ENCODE data around the gene ASCL5.

ASCL5 gene

DNA sequence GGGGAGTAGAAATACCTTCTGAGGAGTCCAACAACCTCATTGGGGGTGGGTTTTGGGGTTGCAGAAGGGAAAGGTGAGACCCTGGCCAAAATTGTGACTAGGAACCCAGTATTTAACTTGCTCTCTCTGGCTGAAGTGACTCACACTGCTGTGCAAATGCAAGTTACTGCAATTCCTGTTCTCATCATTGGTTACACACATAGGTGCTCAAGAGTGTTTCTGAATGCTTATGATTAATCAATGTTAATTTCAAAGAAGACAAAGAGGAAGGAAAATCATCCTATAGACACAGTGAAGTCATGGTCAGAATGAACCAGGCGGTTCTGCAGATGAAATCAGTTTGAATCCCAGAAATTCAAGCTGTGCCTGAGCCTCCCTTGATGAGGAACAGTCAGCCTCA lies 3.1 kb downstream of the ASCL5 start:
- TF ChIP-seq, protein P1, sequence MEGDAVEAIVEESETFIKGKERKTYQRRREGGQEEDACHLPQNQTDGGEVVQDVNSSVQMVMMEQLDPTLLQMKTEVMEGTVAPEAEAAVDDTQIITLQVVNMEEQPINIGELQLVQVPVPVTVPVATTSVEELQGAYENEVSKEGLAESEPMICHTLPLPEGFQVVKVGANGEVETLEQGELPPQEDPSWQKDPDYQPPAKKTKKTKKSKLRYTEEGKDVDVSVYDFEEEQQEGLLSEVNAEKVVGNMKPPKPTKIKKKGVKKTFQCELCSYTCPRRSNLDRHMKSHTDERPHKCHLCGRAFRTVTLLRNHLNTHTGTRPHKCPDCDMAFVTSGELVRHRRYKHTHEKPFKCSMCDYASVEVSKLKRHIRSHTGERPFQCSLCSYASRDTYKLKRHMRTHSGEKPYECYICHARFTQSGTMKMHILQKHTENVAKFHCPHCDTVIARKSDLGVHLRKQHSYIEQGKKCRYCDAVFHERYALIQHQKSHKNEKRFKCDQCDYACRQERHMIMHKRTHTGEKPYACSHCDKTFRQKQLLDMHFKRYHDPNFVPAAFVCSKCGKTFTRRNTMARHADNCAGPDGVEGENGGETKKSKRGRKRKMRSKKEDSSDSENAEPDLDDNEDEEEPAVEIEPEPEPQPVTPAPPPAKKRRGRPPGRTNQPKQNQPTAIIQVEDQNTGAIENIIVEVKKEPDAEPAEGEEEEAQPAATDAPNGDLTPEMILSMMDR (conservative IDR thresholded peaks at IDR 0.05; ENCODE audit: low read length): no peak
- DNase-seq (ENCODE audit: low read depth): no peak
- no peak overlapping the region for H3K4me3 ChIP-seq (ENCODE audit: low read length)

DNA sequence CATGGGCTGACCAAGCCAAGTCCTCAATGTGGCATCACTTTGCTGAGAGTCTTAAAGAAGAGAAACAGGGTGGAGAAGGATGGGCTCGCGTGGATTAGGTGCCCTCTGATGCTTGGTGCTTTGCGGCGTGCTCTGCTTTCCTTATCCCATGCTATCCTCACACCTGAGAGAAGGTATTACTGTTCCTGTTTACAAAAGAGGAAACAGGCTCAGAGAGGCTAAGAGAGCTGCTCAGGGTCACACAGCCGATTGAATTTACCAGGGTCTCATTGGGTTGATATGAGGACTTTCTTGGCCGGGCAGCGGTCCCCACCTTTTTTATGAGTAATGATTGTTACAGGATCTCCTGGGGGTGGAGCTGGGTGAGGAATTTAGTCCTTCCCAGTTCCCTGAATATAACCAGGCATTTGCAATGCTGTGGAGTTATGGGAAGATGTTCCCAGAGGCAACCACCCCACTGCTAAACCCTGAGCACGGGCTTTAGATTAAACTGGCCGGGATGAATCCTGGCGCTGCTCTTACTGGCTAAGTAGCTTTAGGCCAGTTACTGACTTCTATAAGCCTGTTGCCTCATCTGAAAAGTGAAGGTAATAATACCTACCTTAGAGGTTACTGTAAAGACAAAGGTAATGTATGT lies 4.5 kb downstream of the ASCL5 start:
- H3K4me3 ChIP-seq (ENCODE audit: low read length): no peak overlapping the region
- TF ChIP-seq, protein P1 (conservative IDR thresholded peaks at IDR 0.05; ENCODE audit: low read length): no peak
- DNase-seq (ENCODE audit: low read depth): no peak

DNA sequence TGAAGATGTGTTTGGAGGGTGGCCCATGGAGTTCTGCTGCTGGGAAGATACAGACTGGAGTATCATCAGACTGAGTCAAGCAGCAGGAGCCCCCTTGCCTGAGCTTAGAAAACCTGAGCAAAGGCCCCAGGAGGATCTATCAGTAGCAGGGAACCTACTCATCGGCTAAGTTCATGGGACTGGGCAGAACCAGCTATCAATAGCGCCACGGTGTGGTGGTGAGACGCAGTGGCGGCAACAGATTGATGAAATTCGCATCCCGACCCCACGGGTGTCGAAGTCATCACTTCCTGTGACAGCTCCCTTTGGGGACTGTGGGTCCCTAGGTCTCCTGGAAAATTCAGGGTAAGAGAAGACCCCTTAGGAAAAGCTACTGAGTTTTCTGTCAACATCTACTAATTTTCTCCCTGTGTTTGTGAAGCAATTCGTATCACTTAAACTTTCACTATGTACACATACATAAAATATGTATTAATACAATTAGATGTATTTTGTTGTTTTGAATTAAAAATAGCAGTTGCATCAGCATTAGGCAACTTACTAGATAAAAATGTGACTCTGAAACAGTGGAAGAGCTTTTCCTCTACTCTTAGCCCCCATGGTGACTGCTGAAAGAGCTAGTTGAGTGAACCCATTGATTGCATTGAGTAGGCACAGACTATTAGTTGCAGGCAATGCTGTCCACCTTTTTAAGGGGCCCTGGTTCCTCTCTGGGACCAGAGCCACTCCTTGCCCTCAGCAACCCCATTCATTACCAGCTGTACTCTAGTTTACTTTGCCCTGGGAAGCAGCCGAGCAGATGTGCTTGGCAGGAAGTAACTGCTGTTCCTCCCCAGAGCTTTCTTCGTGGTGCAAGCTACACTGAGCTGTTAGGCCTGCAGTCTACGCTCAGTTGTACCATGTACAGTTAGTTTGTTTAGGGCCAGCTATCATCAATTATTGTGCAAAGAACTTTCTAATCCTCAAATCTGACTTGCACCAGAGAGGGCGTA lies 7.5 kb downstream of the ASCL5 start:
- TF ChIP-seq, protein P1 (conservative IDR thresholded peaks at IDR 0.05; ENCODE audit: low read length): peak; percentile 58
- peak; percentile 20 for DNase-seq (ENCODE audit: low read depth)
- H3K4me3 ChIP-seq (ENCODE audit: low read length): no peak overlapping the region

DNA sequence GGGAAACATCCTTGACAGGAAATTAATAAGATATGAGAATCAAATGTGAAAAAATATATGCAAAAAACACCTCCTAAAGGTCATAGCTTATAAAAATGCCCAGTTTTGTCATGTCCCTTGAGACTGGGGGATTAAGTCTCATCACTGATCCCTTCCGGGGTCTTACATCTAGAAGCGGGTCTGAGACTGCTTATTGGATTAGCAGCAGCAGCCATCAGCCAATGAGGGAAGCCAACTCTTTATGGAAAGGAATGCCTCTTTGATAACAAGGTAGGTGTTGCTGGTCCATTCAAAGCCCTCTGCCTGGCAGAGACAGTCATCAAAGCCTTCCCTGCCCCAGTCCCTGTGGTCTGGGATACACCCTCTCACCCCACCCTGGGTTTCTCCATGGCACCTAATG lies 10.9 kb downstream of the ASCL5 start:
- no peak overlapping the region for H3K4me3 ChIP-seq (ENCODE audit: low read length)
- TF ChIP-seq, protein P1 (conservative IDR thresholded peaks at IDR 0.05; ENCODE audit: low read length): no peak
- no peak for DNase-seq (ENCODE audit: low read depth)

DNA sequence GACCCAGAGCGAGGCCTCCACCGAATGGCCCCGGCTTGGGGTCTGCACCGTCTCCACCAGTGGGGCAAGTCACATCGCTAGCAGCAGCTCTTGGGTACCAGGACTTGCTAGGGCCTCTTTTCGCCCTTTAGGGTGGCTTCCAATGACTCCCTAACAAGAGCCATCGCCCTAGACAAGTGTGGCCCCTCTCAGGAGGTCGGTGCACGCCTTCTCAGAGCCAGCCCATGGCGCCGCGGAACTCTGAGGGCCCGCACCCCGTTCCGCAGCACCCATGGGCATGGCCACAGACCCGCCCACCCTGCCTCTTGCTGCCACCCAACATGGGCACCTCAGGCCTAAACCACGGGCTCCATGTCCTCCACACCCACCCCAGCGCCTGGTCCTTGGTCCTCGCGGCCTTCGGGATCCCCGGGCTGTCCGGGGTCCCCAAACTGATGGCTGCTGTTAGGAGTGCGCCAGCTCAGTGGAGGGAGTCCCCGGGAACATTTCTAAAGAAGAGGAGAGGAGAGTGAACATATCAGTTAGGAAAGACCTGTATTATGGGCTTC lies 11.5 kb downstream of the ASCL5 start:
- no peak for DNase-seq (ENCODE audit: low read depth)
- TF ChIP-seq, protein P1 (conservative IDR thresholded peaks at IDR 0.05; ENCODE audit: low read length): no peak
- H3K4me3 ChIP-seq (ENCODE audit: low read length): no peak overlapping the region

DNA sequence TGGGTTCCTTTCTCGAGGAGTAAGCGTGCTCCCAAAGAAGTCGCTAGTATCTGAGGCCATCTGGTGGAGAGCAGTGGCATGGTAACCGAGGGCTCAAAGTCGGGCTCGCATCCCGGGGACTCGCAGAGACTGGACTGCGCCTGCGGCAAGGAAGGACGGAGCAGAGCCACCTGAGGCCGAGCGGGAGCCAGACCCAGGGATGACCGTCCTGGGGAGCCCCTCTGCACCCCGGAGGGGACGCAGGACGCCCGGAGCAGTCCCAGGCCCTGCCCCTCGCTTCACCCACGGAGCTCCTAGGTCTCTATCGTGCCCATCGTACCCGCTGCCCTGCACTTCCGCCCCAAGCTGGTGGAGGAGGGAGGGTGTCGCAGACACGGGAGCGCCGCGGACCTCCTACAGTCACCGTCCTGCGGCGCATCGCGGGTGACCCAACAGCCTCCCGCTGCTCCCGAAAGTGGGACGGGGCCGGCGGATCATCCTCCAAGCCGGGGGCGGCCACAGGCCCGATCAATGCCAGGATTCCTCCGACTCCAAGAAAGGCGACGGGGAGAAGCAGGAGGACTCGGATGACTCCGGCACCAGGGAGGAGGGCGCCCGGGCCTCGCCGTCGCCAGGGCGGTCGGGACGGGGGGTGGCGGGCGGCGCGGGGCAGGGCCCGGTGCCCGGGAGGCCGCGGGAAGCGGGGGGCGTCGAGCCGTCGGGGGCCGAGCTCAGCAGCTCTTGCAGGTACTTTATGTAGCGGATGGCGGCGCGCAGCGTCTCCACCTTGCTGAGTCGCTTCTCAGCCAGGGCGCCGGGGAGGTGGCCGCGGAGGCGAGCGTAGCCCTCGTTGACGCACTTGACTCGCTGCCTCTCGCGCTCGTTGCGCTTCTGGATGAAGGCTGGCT lies 12.5 kb downstream of the ASCL5 start:
- TF ChIP-seq, protein P1 (conservative IDR thresholded peaks at IDR 0.05; ENCODE audit: low read length): peak; percentile 92
- peak; percentile 89 for DNase-seq (ENCODE audit: low read depth)
- peak overlapping the region; percentile 80 for H3K4me3 ChIP-seq (ENCODE audit: low read length)

Data from AG10803 (cell line).